T-cell (primary cell): ENCODE data around the gene ZDHHC23. TPM values are rescaled to one million over a fixed set of nuclear protein-coding genes. Genes with fewer than 3 reads are reported as not detected.

ENCODE experiments used
- ATAC-seq, 4 experiments: fragments of 200-7000 bp in 3 of 4; fragments of 150-1000 bp in 1 of 4; cut with Tn5 transposase; replicated peaks in 1 of 4; 1 replicate in 3 of 4; 2 replicates in 1 of 4; pipeline ENCODE4 v1.10.0; 2021; ENCODE audit warnings: moderate library complexity in 3 of 4, mild to moderate bottlenecking in 2 of 4, moderate number of reproducible peaks in 1 of 4
- CTCF ChIA-PET, 2 donors: fragments of 300-600 bp; sonication (Branson Sonifier 250); formaldehyde crosslinking; loops; one replicate each; lab custom pipeline; 2022; ENCODE audit warnings: antibody characterized with exemption in 2 of 2; lab: Charles Lee
- POLR2A ChIA-PET, 2 donors: fragments of 300-600 bp; sonication (Branson Sonifier 250); formaldehyde crosslinking; loops; one replicate each; lab custom pipeline; 2022; ENCODE audit warnings: antibody characterized with exemption in 2 of 2; lab: Charles Lee
- DNase-seq, 35 experiments: peaks; one replicate each; pipeline versions ENCODE4 v3.0.0 to v3.0.0-alpha.2; 2013 to 2023
- H3K27ac ChIP-seq: one replicate; pipeline ENCODE4 v1.5.1; 2013; ENCODE audit warnings: low read length
- H3K27me3 ChIP-seq, 2 experiments: replicated peaks in 1 of 2; 1 replicate in 1 of 2; 2 replicates in 1 of 2; pipeline versions ENCODE4 v1.6.1 to v1.7.0; 2013; ENCODE audit warnings: low read length in 1 of 2, mixed read lengths in 1 of 2; ENCODE audit not compliant: control insufficient read depth in 2 of 2, insufficient read depth in 2 of 2; ENCODE audit errors: extremely low read depth in 1 of 2
- H3K36me3 ChIP-seq, 2 donors: 1 replicate in 1 of 2; 2 replicates in 1 of 2; pipeline versions ENCODE4 v1.6.1 to v1.7.0; 2013; ENCODE audit warnings: low read length in 1 of 2; ENCODE audit not compliant: control insufficient read depth in 2 of 2, insufficient read depth in 1 of 2; ENCODE audit errors: extremely low read depth in 1 of 2
- H3K4me1 ChIP-seq, 2 experiments: 1 replicate in 1 of 2; 2 replicates in 1 of 2; pipeline versions ENCODE4 v1.6.1 to v1.7.0; 2013; ENCODE audit warnings: low read length in 2 of 2, mixed read lengths in 1 of 2; ENCODE audit not compliant: insufficient read depth in 2 of 2, control insufficient read depth in 1 of 2; ENCODE audit errors: extremely low read depth in 1 of 2
- H3K4me3 ChIP-seq, 2 donors: 1 replicate in 1 of 2; 2 replicates in 1 of 2; pipeline versions ENCODE4 v1.5.1 to v1.7.0; 2013; ENCODE audit warnings: mild to moderate bottlenecking in 2 of 2, low read length in 1 of 2, moderate library complexity in 1 of 2; ENCODE audit not compliant: control insufficient read depth in 1 of 2; ENCODE audit errors: extremely low read depth in 1 of 2
- H3K9me3 ChIP-seq: 2 replicates; pipeline ENCODE4 v1.7.0; 2013
- H3K27ac Mint-ChIP-seq, 2 donors: one replicate each; pipeline ENCODE4 v1.8.0; 2020 to 2021; ENCODE audit warnings: mild to moderate bottlenecking in 2 of 2, mixed read lengths in 2 of 2
- H3K27me3 Mint-ChIP-seq, 2 donors: one replicate each; pipeline ENCODE4 v1.8.0; 2021 to 2022; ENCODE audit warnings: mixed read lengths in 2 of 2
- H3K36me3 Mint-ChIP-seq: one replicate; pipeline ENCODE4 v1.8.0; 2021; ENCODE audit warnings: mixed read lengths
- H3K4me1 Mint-ChIP-seq, 3 donors: one replicate each; pipeline ENCODE4 v1.8.0; 2020 to 2022; ENCODE audit warnings: mixed read lengths in 3 of 3, mild to moderate bottlenecking in 1 of 3
- H3K4me3 Mint-ChIP-seq, 3 donors: one replicate each; pipeline ENCODE4 v1.8.0; 2020 to 2022; ENCODE audit warnings: mild to moderate bottlenecking in 3 of 3, mixed read lengths in 3 of 3, moderate library complexity in 3 of 3
- H3K9me3 Mint-ChIP-seq, 3 donors: one replicate each; pipeline ENCODE4 v1.8.0; 2020 to 2022; ENCODE audit warnings: mixed read lengths in 3 of 3
- WGBS: methylation state at CpG from one replicate; pipeline ENCODE4 v1.1.5; 2013; ENCODE audit warnings: missing lambda C conversion rate; ENCODE audit not compliant: insufficient coverage; 5-methylcytosine and 5-hydroxymethylcytosine counted together
- total RNA-seq, 35 experiments: library from RNA in 6 of 35; stranded (reverse) in 6 of 35; fragments of 120-200 nt in 1 of 35; gene quantifications; one replicate each; pipeline versions ENCODE4 v1.2.1 to v1.2.4 and lab custom pipeline; 2013 to 2026

Gene ZDHHC23
- total RNA-seq, result 1 to 10 TPM; 4.4 to 7.2 (median 5.4) TPM
- 4.3 TPM for total RNA-seq (2013)
- total RNA-seq (lab: John Stamatoyannopoulos, UW), result 5.7 to 29.4 (median 9.3) reads per million in 29 experiments

GRCh38 chr3:113947372-113948014 is at the start of gene ZDHHC23:
TSS of gene ZDHHC23 (plus strand) at chr3:113948013. CDS start at chr3:113948803, 790 bp downstream.
- Mint-ChIP-seq H3K9me3 (no peaks in the 10 kb centered on the region), H3K27ac (peak within 1 kb of the TSS in 1 of 2 donors; percentile 25), H3K4me3 (peak within 1 kb of the TSS; percentile 74 to 82 (median 81)), H3K36me3 (no peaks in the 10 kb centered on the region), H3K4me1 (peaks cover 0 to 16% (median 9%) of the 10 kb centered on the region in 3 donors), H3K27me3 (peaks cover 10 to 15% of the 10 kb centered on the region in 2 donors)
- WGBS, result under 1% methylated on average over 80 of the region's 80 CpGs
- CTCF ChIA-PET, result interaction anchor here in 1 of 2 donors (0.5 kb wide), 1 partner anchor 203 kb away, joined by 3 read pairs; no protein-coding TSS in a partner anchor
- Histone ChIP-seq H3K27me3 (peaks cover 0 to 4% of the 10 kb centered on the region in 2 experiments), H3K27ac (no peak within 1 kb of the TSS), H3K4me3 (peak within 1 kb of the TSS; percentile 74), H3K36me3 (no peaks in the 10 kb centered on the region), H3K9me3 (no peaks in the 10 kb centered on the region), H3K4me1 (peaks cover 0 to 14% of the 10 kb centered on the region in 2 experiments)
- DNase-seq (peak; percentile 31 to 85 (median 58)), ATAC-seq (peak; percentile 88 to 94 (median 88))
- POLR2A ChIA-PET, result no interaction called here

- H3K4me1 ChIP-seq, result peaks cover 0 to 3% of the 10 kb centered on the region in 2 experiments
- ChIA-PET CTCF (interaction anchor here in 1 of 2 donors (0.6 kb wide), 1 partner anchor 1571 kb away, joined by 4 read pairs; no protein-coding TSS in a partner anchor), POLR2A (interaction anchor here in 1 of 2 donors (0.7 kb wide), 1 partner anchor 225 kb away, joined by 3 read pairs; no protein-coding TSS in a partner anchor)
- no peak overlapping the region for H3K27ac ChIP-seq
- no CpG with 5 or more reads among the region's 2 CpGs for WGBS
- no peak overlapping the region for H3K4me3 ChIP-seq
- H3K4me1 Mint-ChIP-seq, result peaks cover 7 to 9% (median 8%) of the 10 kb centered on the region in 3 donors
- no peak for ATAC-seq
- no peaks in the 10 kb centered on the region for H3K9me3 ChIP-seq
- H3K36me3 Mint-ChIP-seq, result no peaks in the 10 kb centered on the region
- no peaks in the 10 kb centered on the region for H3K36me3 ChIP-seq
- H3K9me3 Mint-ChIP-seq, result no peaks in the 10 kb centered on the region
- no peak overlapping the region for H3K27ac Mint-ChIP-seq
- no peak for DNase-seq
- H3K27me3 Mint-ChIP-seq, result peaks cover 0 to 4% of the 10 kb centered on the region in 2 donors
- H3K4me3 Mint-ChIP-seq, result no peak overlapping the region
- no peaks in the 10 kb centered on the region for H3K27me3 ChIP-seq
Measured at GRCh38 chr3:113898892-113899291, 48.9 kb upstream of the ZDHHC23 start.

GRCh38 chr3:113906568-113907140 is 41.2 kb upstream of the ZDHHC23 start:
- H3K4me1 ChIP-seq, result no peaks in the 10 kb centered on the region
- H3K27me3 Mint-ChIP-seq, result peaks cover 4% of the 10 kb centered on the region in 2 donors
- no peaks in the 10 kb centered on the region for H3K4me1 Mint-ChIP-seq
- DNase-seq, result no peak
- H3K36me3 ChIP-seq, result no peaks in the 10 kb centered on the region
- H3K36me3 Mint-ChIP-seq, result no peaks in the 10 kb centered on the region
- no peak for ATAC-seq
- ChIA-PET POLR2A (no interaction called here), CTCF (interaction anchor here (0.5 to 0.6 kb wide), 2 partner anchors 16 to 72 kb away, joined by 3 to 5 read pairs; no protein-coding TSS in a partner anchor)
- no CpG with 5 or more reads among the region's 4 CpGs for WGBS
- H3K4me3 ChIP-seq, result no peak overlapping the region
- no peak overlapping the region for H3K27ac Mint-ChIP-seq
- H3K9me3 ChIP-seq, result no peaks in the 10 kb centered on the region
- H3K9me3 Mint-ChIP-seq, result no peaks in the 10 kb centered on the region
- peaks cover 0 to 3% of the 10 kb centered on the region in 2 experiments for H3K27me3 ChIP-seq
- no peak overlapping the region for H3K27ac ChIP-seq
- no peak overlapping the region for H3K4me3 Mint-ChIP-seq

- no peaks in the 10 kb centered on the region for H3K36me3 ChIP-seq
- peaks cover 0 to 3% of the 10 kb centered on the region in 2 experiments for H3K27me3 ChIP-seq
- no peak for DNase-seq
- no peak overlapping the region for H3K27ac ChIP-seq
- ChIA-PET POLR2A (no interaction called here), CTCF (interaction anchor here in 1 of 2 donors (1.1 kb wide), 1 partner anchor 172 kb away, joined by 3 read pairs; no protein-coding TSS in a partner anchor)
- Mint-ChIP-seq H3K9me3 (no peaks in the 10 kb centered on the region), H3K27ac (no peak overlapping the region), H3K27me3 (peaks cover 3 to 4% of the 10 kb centered on the region in 2 donors), H3K4me1 (peaks cover 6 to 8% (median 8%) of the 10 kb centered on the region in 3 donors), H3K4me3 (no peak overlapping the region), H3K36me3 (no peaks in the 10 kb centered on the region)
- H3K4me1 ChIP-seq, result no peaks in the 10 kb centered on the region
- no peak for ATAC-seq
- no peak overlapping the region for H3K4me3 ChIP-seq
- H3K9me3 ChIP-seq, result no peaks in the 10 kb centered on the region
Measured at GRCh38 chr3:113908133-113908532, 39.7 kb upstream of the ZDHHC23 start.

GRCh38 chr3:113910966-113911365 is 36.8 kb upstream of the ZDHHC23 start:
- no peak overlapping the region for H3K4me3 Mint-ChIP-seq
- H3K9me3 Mint-ChIP-seq, result no peaks in the 10 kb centered on the region
- Histone ChIP-seq H3K36me3 (no peaks in the 10 kb centered on the region), H3K27me3 (no peaks in the 10 kb centered on the region), H3K27ac (no peak overlapping the region), H3K4me3 (no peak overlapping the region), H3K9me3 (no peaks in the 10 kb centered on the region), H3K4me1 (no peaks in the 10 kb centered on the region)
- no peaks in the 10 kb centered on the region for H3K27me3 Mint-ChIP-seq
- DNase-seq (no peak), ATAC-seq (no peak)
- POLR2A ChIA-PET, result interaction anchor here in 1 of 2 donors (0.7 kb wide), 1 partner anchor 15 kb away, joined by 5 read pairs; no protein-coding TSS in a partner anchor
- H3K36me3 Mint-ChIP-seq, result no peaks in the 10 kb centered on the region
- peaks cover 6 to 8% (median 8%) of the 10 kb centered on the region in 3 donors for H3K4me1 Mint-ChIP-seq
- 90% methylated on average over 2 of the region's 5 CpGs for WGBS
- CTCF ChIA-PET, result no interaction called here
- H3K27ac Mint-ChIP-seq, result no peak overlapping the region

- H3K9me3 Mint-ChIP-seq, result no peaks in the 10 kb centered on the region
- no peak overlapping the region for H3K4me3 ChIP-seq
- CTCF ChIA-PET, result interaction anchor here (0.5 to 2.1 kb wide), 13 partner anchors 10 to 465 kb away, joined by 3 to 10 read pairs (median 4); partner anchors contain the start of gene GRAMD1C (in 1 of the 2)
- peak; percentile 85 to 96 (median 94) for ATAC-seq
- no peaks in the 10 kb centered on the region for H3K36me3 Mint-ChIP-seq
- H3K4me1 ChIP-seq, result no peaks in the 10 kb centered on the region
- POLR2A ChIA-PET, result no interaction called here
- no peaks in the 10 kb centered on the region for H3K36me3 ChIP-seq
- peak overlapping the region in 2 of 3 donors; percentile 29 to 49 for H3K4me3 Mint-ChIP-seq
- H3K27me3 Mint-ChIP-seq, result no peaks in the 10 kb centered on the region
- H3K9me3 ChIP-seq, result no peaks in the 10 kb centered on the region
- peak overlapping the region; percentile 42 to 44 for H3K27ac Mint-ChIP-seq
- H3K4me1 Mint-ChIP-seq, result peaks cover 6 to 8% (median 8%) of the 10 kb centered on the region in 3 donors
- no peaks in the 10 kb centered on the region for H3K27me3 ChIP-seq
- WGBS, result 51% methylated on average over 2 of the region's 3 CpGs
- H3K27ac ChIP-seq, result no peak overlapping the region
- DNase-seq, result peak in 22 of 35 experiments; percentile 0 to 69 (median 10)
Measured at GRCh38 chr3:113912552-113913236, 35.1 kb upstream of the ZDHHC23 start.
